ENCODE results near the gene ZNF593.

DNA sequence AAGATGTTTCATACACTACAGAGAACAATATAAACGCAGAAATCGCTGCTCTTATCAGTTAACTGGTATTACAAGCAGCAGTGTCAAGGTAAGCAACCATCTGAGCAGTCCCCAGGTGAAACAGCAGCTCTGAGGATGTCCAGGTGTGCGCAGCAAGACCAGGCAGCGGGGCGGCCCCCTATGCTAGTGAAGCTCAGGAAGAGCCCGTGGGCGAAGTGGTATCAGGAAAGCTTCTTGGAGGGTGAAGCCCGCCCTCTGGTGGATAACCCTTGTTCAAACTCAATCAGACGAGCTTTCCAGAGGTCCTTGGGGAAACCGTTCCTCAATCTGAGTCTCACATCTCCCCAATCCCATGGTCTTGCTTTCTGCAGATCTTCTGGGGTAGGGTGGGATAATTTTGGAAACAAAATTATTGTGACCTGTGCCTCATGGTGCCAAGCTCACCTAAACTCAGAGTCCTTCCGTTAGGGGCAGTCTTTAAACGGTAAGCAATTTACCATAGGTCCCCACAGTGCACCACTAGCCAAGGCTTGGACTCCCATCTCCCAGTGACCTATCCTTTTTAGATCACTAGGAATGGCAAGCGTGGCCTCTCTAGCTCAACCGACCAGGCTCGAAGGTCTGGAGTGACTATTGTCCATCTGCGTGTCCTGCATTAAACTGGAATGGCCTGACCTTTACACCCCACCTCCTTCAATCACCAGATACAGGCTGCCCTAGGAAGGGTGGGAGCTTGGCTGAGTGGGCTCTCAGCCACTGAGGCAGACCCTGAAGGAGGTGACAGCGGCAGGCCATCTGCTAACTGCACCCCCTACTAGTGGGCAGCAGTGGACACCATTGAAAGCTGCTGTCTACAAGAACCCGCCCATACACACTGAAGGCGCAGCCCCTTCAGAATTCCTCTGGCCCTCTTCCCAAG, 24.4 kb upstream of the ZNF593 start:
- TF ChIP-seq, protein P1, sequence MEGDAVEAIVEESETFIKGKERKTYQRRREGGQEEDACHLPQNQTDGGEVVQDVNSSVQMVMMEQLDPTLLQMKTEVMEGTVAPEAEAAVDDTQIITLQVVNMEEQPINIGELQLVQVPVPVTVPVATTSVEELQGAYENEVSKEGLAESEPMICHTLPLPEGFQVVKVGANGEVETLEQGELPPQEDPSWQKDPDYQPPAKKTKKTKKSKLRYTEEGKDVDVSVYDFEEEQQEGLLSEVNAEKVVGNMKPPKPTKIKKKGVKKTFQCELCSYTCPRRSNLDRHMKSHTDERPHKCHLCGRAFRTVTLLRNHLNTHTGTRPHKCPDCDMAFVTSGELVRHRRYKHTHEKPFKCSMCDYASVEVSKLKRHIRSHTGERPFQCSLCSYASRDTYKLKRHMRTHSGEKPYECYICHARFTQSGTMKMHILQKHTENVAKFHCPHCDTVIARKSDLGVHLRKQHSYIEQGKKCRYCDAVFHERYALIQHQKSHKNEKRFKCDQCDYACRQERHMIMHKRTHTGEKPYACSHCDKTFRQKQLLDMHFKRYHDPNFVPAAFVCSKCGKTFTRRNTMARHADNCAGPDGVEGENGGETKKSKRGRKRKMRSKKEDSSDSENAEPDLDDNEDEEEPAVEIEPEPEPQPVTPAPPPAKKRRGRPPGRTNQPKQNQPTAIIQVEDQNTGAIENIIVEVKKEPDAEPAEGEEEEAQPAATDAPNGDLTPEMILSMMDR (IDR thresholded peaks at IDR 0.05; ENCODE audit: low read depth, low read length) = peak; percentile 65
- TF ChIP-seq EZH2phosphoT487 (IDR thresholded peaks at IDR 0.05; ENCODE audit: low read depth) = no peak
